AML-193 (cell line): Measurements from ENCODE around the gene PRKD2.

Source experiments
- DNase-seq, 2 experiments: peaks; one replicate each; lab custom pipeline; 2025; lab: John Stamatoyannopoulos, UW

The PRKD2 gene

DNA sequence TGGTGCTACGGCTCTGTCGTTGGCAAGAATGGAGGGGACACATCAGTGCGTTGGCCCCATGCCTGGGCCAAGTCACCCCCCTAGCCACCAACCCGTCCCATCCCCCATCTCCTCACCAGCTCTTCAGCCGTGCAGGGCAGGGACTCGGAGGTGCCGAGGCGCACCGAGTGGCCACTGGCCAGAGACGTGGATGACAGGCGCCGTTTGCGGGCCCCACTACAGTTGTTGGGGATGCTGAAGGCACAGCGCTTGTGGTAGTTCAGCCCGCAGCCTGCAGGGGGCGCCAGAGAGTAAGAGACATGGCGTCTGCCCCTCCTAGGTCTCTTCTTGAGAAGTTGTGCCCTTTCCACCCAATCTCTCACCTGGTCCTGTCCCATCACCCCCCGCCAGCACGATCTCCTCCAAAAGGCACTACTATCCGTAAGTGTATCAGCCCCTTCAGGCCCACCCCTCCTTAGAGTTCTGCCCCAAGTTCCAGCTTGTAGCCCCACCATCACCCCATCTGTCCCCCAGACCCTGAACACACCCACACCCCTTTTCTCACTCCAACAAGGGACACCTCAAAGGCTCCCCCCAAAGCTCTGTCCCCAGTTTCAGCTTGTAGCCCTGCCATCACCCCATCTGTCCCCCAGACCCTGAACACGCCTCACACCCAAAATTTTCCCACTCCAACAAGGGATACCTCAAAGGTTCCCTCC is 12.4 kb downstream of the PRKD2 start:
- DNase-seq = peak; percentile 32 to 53

DNA sequence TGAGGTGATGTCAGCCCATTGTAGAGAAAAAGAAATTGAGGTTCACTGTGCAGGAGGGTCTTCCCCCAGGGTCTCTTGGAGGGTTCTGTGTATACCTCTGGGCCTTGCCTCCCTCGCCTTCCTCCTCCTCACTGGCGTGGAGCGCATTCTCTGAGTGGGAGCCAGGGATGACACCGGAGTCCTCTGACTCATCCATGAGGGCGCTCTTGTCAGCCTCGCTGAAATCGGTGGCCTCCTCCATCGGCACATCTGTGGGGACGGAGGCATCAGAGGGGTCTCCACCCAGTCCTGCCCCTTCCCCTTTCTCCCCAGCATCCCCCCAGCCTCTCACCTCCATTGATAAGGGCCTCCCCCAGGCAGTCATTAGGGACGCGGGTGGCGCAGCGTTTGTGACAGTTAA is 16.2 kb downstream of the PRKD2 start:
- no peak for DNase-seq

DNA sequence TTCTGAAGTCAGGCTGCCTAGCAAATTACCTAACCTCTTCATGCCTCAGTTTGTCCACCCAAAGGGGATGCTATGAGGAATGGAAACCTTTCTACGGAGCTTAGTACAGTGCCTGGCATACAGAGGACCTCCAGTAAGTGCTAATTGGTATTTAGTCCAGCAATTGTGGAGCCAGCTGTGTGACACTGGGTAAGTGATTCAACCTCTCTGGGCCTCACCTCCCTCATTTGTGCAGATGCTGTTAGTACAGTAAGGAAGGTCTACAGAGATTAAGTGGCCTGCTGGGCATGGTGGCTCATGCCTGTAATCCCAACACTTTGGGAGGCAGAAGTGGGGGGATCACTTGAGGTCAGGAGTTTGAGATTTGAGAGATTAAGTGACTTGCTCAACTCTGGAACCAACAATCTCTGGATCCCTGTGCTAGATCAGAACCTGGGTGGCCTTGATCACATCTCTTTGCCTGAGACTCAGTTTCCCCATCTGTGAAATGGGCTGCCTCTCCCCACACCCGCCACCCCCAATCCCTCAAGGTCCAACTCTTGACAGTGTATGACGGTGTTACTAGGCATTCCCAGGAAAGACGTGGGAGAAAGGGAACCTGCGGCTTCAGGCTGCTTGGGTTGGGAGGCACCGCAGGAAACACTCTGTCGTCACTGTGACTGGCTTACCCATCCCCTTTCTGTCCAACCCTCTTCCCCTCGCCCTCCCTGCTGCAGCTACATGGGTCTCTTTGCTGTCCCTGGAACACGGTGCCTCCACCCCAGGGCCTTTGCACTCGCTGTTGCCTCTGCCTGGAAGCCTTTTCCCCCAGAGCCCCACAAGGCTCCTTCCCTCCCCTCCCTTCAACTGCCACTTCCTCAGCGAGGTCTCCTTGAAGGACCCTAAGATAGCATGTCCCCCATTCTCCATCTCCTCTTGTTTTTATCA is 18.3 kb downstream of the PRKD2 start:
- no peak for DNase-seq

DNA sequence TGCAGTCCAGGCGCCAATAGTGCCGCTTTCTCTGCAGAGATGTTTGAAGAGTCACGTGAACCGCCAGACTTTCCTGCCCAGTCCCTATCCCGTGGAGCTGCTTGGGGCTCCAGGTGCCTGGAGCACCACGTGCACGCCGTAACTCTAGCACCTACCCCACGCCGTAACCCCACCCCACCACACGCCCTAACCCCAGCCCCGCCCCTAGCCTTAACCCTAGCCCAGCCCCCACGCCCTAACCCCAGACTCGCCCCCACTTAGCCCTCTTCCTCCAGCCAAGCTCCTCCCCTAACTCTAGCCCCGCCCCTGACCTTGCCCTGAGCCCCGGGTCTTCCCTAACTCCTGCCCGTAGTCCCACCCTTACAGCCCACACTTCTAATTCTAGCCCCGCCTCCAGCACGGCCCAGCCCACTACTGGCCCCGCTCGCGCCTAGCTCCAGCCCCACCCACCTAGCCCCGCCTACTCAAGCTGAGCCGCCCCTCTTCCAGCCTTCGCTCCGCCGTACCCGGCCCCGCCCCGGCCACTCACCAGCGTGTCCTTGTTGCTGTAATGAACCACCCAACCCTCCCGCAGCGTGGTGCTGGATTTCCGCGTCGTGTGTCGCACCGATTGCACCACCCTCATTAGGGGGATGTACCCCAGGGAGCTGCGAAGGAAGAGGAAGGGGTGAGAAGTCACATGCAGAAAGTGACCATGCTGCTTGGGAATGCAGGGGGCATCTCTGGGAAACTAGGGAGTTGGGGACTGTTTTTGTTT is 19.5 kb downstream of the PRKD2 start:
- no peak for DNase-seq

DNA sequence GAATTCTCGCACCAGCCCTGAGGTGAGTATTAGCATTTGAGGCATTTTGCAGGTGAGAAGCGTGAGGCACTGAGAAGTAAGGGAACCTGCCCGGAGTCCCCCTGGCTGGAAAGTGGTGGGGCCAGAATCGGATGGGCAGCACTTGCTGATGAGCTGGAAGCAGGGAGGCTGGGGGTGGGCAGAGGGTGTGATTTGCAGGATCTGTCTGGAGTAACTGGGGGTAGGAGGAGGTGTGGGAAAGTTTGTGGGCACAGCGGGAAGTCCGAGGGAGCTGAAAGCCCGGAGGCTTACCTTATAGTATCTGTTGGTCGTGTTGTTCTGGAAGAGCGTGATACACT is 20.1 kb downstream of the PRKD2 start:
- DNase-seq = no peak

DNA sequence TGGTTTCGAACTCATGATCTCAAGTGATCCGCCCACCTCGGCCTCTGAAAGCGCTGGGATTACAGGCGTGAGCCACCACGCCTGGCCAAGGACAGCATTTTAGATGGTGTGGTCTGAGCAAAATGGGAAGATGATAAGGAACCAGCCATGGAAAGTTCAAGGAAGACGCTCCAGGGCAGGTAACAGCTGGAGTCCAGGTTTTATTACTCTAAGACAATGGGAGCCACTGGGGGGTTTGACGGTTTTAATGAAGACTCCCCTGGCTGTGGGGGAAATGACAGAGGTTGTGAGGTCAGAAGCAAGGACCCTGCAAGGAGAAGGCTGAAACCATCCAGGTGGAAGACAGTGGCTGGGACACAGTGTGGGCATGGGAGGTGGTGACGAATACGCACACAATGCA is 20.9 kb downstream of the PRKD2 start:
- no peak for DNase-seq

DNA sequence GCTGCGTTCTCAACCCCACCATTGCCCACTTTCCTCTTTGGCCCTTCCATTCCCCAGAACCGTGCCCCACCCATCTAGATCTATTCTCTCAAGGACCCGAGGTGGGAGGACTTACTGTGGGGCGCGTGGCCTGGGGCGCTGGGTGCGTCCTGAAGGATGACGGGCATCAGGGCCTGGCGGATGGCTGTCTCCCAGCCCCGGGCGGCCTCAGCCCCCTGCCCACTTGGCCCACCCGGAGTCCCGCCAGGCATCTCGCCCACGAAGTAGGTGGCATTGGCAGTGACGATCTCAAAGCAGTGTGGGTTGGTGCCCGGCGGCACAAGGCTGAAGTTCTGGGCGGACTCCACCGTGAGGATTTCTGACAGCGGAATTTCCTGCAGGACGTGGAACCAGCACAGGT is 23.2 kb downstream of the PRKD2 start:
- no peak for DNase-seq

DNA sequence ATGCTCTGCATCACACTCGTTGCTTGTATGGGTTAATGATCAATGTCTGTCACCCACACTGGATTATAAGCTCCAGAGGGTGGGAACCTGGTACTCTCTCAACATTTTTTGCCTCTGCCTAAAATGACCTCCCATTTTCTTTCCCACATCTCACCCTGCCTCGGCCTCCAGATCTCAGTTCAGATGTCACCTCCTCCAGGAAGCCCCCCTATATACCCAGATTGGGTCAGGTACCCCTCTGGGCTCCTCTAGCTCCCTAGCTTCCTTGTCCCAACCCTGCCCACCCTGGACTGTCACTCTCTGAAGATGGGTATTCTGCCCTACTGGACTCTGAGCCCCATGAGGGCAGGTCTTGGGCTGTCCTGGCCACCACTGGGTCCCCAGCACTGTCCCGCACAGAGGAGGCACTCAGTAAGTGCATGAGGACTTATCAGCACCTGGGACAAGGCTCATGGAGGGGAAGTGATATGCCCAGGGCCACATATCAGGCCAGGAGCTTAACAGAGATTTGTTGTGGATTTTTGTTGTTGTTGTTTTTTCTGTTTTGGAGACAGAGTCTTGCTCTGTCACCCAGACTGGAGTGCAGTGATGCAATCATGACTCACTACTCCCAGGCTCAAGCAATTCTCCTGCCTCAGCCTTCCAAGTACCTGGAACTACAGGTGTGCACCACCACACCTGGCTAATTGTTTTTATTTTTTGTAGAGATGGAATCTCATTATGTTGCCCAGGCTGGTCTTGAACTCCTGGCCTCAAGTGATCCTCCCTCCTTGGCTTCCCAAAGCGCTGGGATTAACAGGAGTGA is 23.8 kb downstream of the PRKD2 start:
- DNase-seq = no peak

DNA sequence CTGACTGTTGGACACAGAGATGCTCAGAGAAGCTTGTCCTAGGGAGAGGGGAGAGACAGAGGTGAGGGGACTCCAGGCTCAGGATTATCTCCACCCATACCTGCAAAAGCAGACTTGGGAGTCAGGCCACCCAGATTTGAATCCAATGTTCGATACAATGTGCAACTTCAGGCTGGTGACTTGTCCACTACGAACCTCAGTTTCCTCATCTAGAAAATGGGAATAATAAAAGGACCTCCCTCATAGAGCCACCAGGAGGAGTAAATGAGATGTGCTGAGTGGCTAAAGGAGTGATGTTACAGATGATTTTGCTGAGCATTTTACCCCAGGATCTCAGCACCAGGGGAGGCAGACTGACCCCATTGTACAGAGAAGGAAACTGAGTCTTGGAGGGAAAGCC is 25.0 kb downstream of the PRKD2 start:
- DNase-seq = no peak

DNA sequence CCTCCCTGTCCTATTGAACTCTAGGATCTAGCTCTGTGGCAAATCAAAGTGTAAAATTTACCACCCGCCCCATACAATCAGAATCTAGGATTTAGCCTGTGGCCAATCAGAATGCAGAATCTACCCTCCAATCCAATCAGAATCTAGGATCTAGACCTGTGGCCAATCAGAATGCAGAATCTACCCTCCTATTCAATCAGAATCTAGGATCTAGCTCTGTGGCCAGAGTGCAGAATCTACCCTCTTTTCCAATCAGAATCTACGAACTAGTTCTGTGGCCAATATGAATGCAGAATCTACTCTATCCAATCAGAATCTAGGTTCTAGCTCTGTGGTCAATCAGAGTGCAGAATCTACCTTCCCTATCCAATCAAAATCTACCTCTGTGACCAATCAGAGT is 25.8 kb downstream of the PRKD2 start:
- no peak for DNase-seq

DNA sequence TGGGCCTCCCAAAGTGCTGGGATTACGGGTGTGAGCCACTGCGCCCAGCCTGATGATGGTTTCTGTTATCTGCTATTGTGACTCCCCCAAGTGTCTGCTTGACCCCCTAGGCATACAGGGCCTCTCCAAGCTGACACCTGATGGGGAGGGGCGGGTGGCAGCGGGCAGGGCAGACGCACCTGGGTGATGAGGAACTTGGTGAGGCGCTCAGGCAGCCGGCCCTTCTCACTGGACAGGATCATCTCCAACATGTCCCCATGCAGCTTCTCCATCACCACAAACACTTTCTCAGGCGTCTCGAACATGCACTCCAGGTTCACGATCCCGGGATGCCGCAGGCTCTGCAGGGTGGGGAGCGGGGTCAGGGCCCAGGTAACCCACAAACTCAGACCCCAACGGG is 27.6 kb downstream of the PRKD2 start:
- DNase-seq = no peak

DNA sequence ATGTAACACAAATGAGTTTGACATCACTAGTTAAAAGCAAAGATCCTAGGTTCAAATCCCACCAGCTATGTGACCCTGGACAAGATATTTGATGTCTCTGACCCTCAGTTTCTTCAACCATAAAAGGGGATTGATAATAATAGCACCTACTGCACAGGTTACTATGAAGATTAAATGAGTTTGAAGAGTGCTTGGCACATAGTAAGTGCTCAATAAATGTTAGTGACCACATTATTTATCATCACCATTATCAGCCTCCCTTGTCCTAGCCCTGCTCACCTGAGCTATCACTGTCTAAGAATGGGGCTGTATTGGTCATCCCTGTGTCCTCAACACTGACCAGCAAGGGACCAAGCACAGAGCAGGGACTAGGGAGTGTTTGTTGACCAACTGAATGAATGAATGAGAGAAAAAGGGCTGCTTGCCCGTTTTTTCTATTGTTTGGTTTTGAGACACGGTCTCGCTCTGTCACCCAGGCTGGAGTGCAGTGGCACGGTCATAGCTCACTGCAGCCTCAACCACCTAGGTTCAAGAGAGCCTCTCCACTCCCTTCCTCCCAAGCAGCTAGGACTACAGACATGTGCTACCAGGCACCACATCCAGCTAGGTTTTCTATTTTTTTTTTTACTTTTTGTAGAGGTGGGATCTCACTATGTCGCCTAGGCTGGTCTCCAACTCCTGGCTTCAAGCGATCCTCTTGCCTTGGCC is 29.3 kb downstream of the PRKD2 start:
- no peak for DNase-seq

DNA sequence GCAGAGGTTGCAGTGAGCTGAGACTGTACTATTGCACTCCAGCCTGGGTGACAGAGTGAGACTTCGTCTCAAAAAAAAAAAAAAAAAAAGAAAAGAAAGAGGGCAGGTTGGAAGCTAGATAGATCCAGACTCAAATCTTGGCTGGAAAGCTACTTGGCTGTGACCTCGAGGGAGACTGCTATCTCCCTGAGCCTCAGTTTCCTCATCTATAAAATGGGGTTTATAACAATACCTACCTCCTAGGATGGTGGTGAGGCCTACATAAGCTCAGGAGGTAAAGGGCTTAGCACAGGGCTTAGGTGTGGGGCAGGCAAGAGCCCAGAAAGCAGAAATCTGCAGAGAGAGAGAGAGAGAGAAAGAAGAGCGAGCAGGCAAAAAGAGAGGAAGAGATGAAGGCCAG is 31.7 kb downstream of the PRKD2 start:
- no peak for DNase-seq

DNA sequence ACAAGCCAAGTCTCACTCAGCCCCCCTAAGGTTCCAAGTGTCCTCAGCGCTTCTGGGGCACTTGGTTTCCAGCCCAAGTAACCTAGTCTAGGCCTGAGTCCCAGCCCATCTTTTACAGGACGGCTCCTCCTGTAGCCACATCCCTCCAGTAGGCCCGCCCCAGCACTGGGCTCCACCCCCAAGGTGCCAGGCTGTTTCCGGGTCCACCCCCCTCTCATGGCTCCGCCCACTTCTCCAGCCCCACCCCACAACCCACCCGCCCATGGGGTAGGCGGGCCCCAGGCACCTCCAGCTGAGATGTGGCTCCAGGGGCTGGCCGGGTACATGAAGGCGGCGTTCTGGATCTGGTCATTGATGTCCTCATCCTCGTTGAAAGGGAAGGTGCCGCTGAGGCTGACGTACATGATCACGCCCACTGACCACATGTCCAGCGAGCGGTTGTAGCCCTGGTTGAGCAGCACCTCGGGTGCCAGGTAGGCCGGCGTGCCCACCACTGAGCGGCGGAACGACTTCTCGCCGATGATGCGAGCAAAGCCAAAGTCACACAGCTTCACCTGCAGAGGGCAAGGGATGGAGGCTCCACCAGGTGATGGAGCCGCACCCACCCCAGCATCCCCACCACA is 38.7 kb downstream of the PRKD2 start:
- no peak for DNase-seq

DNA sequence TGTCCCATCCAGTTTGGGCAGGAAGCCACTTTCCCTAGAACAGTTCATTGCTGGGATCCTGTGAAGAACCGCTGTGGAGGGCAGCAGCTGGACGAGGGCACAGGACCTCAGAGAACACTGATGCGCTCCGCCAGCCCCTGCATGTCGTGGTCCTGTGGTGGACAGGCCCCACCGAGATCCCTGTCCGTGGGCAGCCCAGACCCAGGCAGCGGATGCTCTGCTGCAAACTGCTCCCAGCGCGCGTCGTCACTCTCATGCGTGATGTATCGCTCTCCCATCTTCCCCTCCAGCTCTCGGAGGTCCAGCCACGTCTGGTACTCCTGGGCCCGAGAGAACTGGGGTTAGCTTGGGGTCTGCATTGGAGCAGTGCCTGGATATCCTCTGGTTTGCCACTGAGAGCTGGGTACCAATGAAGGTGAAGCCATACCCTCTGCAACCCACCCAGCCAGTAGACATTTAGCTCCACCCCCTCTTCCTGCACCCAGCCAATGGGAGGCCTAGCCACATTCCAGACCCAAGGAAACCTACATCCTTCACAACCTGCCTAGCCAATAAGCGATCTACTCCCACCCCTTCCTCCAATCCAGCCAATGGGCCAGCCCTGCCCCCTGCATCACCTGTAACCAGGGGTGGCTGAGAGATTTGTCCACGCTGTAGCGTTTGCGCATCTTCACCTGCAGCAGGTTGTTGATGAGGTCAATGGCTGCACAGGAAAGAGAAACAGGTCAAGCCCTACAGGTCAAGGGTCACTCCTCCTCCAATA is 42.3 kb downstream of the PRKD2 start:
- no peak for DNase-seq

DNA sequence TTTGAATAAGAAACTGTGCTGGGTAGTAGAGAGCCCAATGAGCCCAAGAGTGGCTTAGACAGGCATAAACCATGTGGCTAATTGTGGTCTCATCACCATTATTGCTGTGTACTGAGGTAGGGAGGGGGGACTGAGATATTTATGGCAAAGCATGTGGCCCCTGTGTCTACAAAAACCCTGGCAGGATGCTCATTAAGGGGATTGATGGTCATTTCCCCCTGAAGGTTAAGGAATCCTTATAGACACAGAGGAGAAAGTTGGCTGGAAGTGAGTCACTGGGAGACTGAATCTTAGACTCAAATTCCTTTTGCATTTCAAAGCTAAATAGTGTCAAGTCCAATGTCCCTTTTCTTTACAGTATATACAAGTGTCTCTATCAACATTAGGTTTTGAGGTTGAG is 46.1 kb downstream of the PRKD2 start:
- no peak for DNase-seq

DNA sequence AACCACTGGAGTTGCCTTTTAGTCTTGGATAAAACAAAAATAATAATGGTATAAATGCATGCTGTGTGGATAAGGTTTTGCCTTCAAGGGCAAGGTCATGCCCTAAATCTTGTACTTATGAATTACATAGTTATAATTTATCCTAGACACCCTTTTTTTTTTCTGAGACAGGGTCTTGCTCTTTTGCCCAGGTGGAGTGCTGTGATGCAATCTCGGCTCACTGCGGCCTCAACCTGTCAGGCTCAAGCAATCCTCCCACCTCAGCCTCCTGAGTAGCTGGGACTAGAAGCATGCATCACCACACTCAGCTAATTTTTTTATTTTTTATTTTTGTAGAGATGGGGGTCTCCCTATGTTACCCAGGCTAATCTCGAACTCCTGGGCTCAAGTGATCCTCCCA is 48.3 kb downstream of the PRKD2 start:
- DNase-seq = no peak

DNA sequence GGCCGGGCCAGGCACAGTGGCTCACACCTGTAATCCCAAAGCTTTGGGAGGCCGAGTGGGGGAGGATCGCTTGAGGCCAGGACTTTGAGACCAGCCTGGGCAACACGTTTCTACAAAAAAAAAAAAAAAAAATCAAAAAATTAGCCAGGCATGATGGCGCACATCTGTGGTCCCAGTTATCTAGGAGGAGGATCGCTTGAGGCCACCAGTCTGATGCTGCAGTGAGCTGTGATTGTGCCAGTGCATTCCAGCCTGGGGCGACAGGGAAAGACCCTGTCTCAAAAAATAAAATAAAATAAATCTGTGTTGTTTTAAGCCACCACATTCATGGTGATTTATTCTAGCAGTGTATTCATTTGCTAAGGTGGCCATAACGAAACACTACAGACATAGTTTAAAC is 51.8 kb downstream of the PRKD2 start:
- no peak for DNase-seq

DNA sequence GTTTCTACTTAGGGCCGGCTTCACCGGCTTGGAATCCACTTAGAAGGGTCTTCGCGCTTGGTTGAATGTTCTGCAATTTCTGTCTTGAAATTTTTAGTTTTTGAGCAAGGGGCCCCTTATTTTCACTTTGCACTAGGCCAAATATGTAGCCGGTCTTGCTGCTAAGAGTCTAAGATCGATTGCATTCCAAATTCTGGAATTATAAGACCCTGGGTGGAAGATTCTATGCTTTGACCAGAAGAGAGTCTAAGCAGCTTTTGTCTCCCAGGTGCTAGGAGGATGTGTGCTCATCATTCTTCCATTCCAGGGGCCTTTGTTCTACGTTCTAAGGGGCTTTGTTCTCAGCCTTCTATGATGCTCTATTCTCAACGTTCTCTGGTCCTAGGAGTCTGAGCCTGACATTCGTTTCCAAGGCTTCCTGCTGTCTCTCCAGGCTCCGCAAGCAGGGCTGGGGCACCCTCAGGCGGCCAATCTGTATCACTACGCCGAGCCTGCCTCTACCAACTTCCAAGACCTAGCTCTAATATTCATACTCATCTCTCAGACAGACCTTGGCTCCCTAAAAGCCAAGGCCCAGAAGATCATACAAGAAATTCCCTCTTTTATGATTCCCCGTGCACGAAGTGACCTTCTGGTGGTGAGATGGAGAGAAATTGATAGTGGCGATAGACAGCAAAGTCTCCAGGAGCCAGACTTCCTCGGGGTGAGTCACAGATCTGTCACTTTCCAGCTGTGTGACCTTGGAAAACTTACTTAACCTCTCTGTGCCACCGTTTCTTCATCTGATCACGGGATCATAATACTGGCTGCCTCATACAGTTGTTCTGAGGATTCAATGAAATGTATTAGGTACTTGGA is 55.0 kb downstream of the PRKD2 start:
- DNase-seq = peak; percentile 74 to 86
